ENCODE measurements around the gene CALML6.
"Not testable (repeated sequence)": the region's sequence is repeated elsewhere in the genome, so short reads cannot be mapped to it uniquely, and the experiment has no call there.

CALML6 gene

GRCh38 chr1:1929639-1930545 is 14.8 kb downstream of the CALML6 start:
- H3K27ac ChIP-seq (ENCODE audit: low read depth, low read length) = no peak overlapping the region
- H3K9ac ChIP-seq (ENCODE audit: low read length) = no peak overlapping the region
- no peaks in the 10 kb centered on the region for H3K79me2 ChIP-seq (ENCODE audit: insufficient read depth, low read length)
- H2AFZ ChIP-seq (ENCODE audit: low read depth, low read length, severe bottlenecking) = no peak overlapping the region
- TF ChIP-seq CTCF (IDR thresholded peaks at IDR 0.05; ENCODE audit: insufficient read depth, low read length, poor library complexity, severe bottlenecking) (no peak), EZH2phosphoT487 (conservative IDR thresholded peaks at IDR 0.05; ENCODE audit: low read length) (no peak)
- H3K9me3 ChIP-seq (ENCODE audit: insufficient read depth, low read length) = peaks cover 7% of the 10 kb centered on the region; the same call in 1 of the 2 replicates
- no peak overlapping the region for H3K4me2 ChIP-seq (ENCODE audit: low read depth, low read length, poor library complexity, severe bottlenecking)
- no peaks in the 10 kb centered on the region for H3K9me2 ChIP-seq (replicated peaks; ENCODE audit: insufficient read depth, low read length)
- H4K20me1 ChIP-seq (ENCODE audit: low read depth, low read length) = no peaks in the 10 kb centered on the region
- no peaks in the 10 kb centered on the region for H3K36me3 ChIP-seq (ENCODE audit: low read length)
- H3K4me3 ChIP-seq (ENCODE audit: insufficient read depth, low read length, poor library complexity, severe bottlenecking) = no peak overlapping the region
- no peaks in the 10 kb centered on the region for H3K27me3 ChIP-seq (ENCODE audit: low read length)
- H3F3A ChIP-seq (ENCODE audit: insufficient read depth) = no peaks in the 10 kb centered on the region

- H3K9me3 ChIP-seq (ENCODE audit: insufficient read depth, low read length); H3K4me2 ChIP-seq (ENCODE audit: low read depth, low read length, poor library complexity, severe bottlenecking); H3K27ac ChIP-seq (ENCODE audit: low read depth, low read length); H3K79me2 ChIP-seq (ENCODE audit: insufficient read depth, low read length); H4K20me1 ChIP-seq (ENCODE audit: low read depth, low read length); H3K36me3 ChIP-seq (ENCODE audit: low read length); H2AFZ ChIP-seq (ENCODE audit: low read depth, low read length, severe bottlenecking); H3K9me2 ChIP-seq (replicated peaks; ENCODE audit: insufficient read depth, low read length); H3K27me3 ChIP-seq (ENCODE audit: low read length); H3K4me3 ChIP-seq (ENCODE audit: insufficient read depth, low read length, poor library complexity, severe bottlenecking); H3K9ac ChIP-seq (ENCODE audit: low read length); H3F3A ChIP-seq (ENCODE audit: insufficient read depth): not testable (repeated sequence)
Measured at GRCh38 chr1:1934848-1935247, 19.8 kb downstream of the CALML6 start.

- Histone ChIP-seq H3K9ac (ENCODE audit: low read length) (no peak overlapping the region), H3K9me2 (replicated peaks; ENCODE audit: insufficient read depth, low read length) (no peaks in the 10 kb centered on the region), H3K36me3 (ENCODE audit: low read length) (no peaks in the 10 kb centered on the region), H3K79me2 (ENCODE audit: insufficient read depth, low read length) (no peaks in the 10 kb centered on the region), H2AFZ (ENCODE audit: low read depth, low read length, severe bottlenecking) (no peak overlapping the region), H4K20me1 (ENCODE audit: low read depth, low read length) (no peaks in the 10 kb centered on the region), H3K27me3 (ENCODE audit: low read length) (no peaks in the 10 kb centered on the region), H3F3A (ENCODE audit: insufficient read depth) (no peaks in the 10 kb centered on the region), H3K27ac (ENCODE audit: low read depth, low read length) (no peak overlapping the region), H3K9me3 (ENCODE audit: insufficient read depth, low read length) (peaks cover 7% of the 10 kb centered on the region; the same call in 1 of the 2 replicates), H3K4me3 (ENCODE audit: insufficient read depth, low read length, poor library complexity, severe bottlenecking) (no peak overlapping the region), H3K4me2 (ENCODE audit: low read depth, low read length, poor library complexity, severe bottlenecking) (no peak overlapping the region)
- no peak for TF ChIP-seq EZH2phosphoT487 (conservative IDR thresholded peaks at IDR 0.05; ENCODE audit: low read length)
- no peak for TF ChIP-seq CTCF (IDR thresholded peaks at IDR 0.05; ENCODE audit: insufficient read depth, low read length, poor library complexity, severe bottlenecking)
Measured at GRCh38 chr1:1937061-1937460, 22.0 kb downstream of the CALML6 start.
